SK-N-SH (cell line): ENCODE results near the gene TIA1. TPM values are rescaled to one million over a fixed set of nuclear protein-coding genes. Genes with fewer than 3 reads are reported as not detected.

ENCODE experiments used
- CTCF ChIA-PET: fragments of 300-600, 350-600 bp; formaldehyde crosslinking; extraction: SDS; loops from one replicate; lab custom pipeline; 2021; lab: Yijun Ruan, JAX
- POLR2A ChIA-PET: fragments of 350-600 bp; sonication (Branson Sonifier 250); formaldehyde crosslinking; extraction: SDS; loops from one replicate; lab custom pipeline; 2020; ENCODE audit warnings: antibody characterized with exemption, inconsistent platforms; lab: Yijun Ruan, JAX
- DNase-seq: peaks from one replicate; pipeline ENCODE4 v3.0.0; 2012
- H2AFZ ChIP-seq: fragments of 200-600 bp; sonication (generic); 2 replicates; pipeline ENCODE4 v1.8.1; 2016; ENCODE audit warnings: antibody characterized with exemption, mild to moderate bottlenecking, low read depth
- H3F3A ChIP-seq: fragments of 200-600 bp; sonication (generic); replicated peaks from 2 replicates; pipeline ENCODE3; 2016; ENCODE audit warnings: antibody characterized with exemption, mild to moderate bottlenecking; ENCODE audit not compliant: insufficient read depth
- H3K27ac ChIP-seq, 2 experiments: fragments of 200-500 bp in 1 of 2; fragments of 200-600 bp in 1 of 2; sonication (Bioruptor generic) in 1 of 2; sonication (generic), shearing (Covaris generic) in 1 of 2; 2 replicates each; pipeline versions ENCODE4 v1.5.1 to v1.6.1; 2014 to 2016; ENCODE audit warnings: low read depth in 2 of 2, inconsistent platforms in 1 of 2, low read length in 1 of 2, mild to moderate bottlenecking in 1 of 2, mixed read lengths in 1 of 2
- H3K27me3 ChIP-seq: fragments of 200-600 bp; sonication (generic), shearing (Covaris generic); 2 replicates; pipeline ENCODE4 v1.6.1; 2016; ENCODE audit warnings: mixed run types; ENCODE audit not compliant: insufficient read depth
- H3K36me3 ChIP-seq, 2 experiments: fragments of 200-500 bp in 1 of 2; fragments of 200-600 bp in 1 of 2; sonication (Bioruptor generic) in 1 of 2; sonication (generic) in 1 of 2; replicated peaks in 1 of 2; 2 replicates each; pipeline versions ENCODE3 to v1.5.1; 2014 to 2016; ENCODE audit warnings: low read length in 1 of 2, mild to moderate bottlenecking in 1 of 2; ENCODE audit not compliant: insufficient read depth in 2 of 2, control insufficient read depth in 1 of 2
- H3K4me1 ChIP-seq, 2 experiments: fragments of 200-500 bp in 1 of 2; fragments of 200-600 bp in 1 of 2; sonication (Bioruptor generic) in 1 of 2; sonication (generic), shearing (Covaris generic) in 1 of 2; 2 replicates each; pipeline versions ENCODE4 v1.5.1 to v1.6.1; 2014 to 2016; ENCODE audit warnings: low read depth in 1 of 2, low read length in 1 of 2, mixed run types in 1 of 2; ENCODE audit not compliant: insufficient read depth in 2 of 2, control insufficient read depth in 1 of 2
- H3K4me2 ChIP-seq: fragments of 200-600 bp; sonication (generic), shearing (Covaris generic); 2 replicates; pipeline ENCODE4 v1.6.1; 2017; ENCODE audit warnings: mixed run types
- H3K4me3 ChIP-seq, 2 experiments: fragments of 200-500 bp in 1 of 2; fragments of 200-600 bp in 1 of 2; sonication (Bioruptor generic) in 1 of 2; sonication (generic), shearing (Covaris generic) in 1 of 2; 2 replicates each; pipeline versions ENCODE4 v1.5.1 to v1.8.1; 2014 to 2016; ENCODE audit warnings: low read depth in 2 of 2, inconsistent platforms in 1 of 2, low read length in 1 of 2, mild to moderate bottlenecking in 1 of 2, mixed read lengths in 1 of 2, moderate library complexity in 1 of 2
- H3K79me2 ChIP-seq: fragments of 200-600 bp; sonication (generic); 2 replicates; pipeline ENCODE4 v1.8.1; 2017; ENCODE audit warnings: mild to moderate bottlenecking; ENCODE audit not compliant: insufficient read depth
- H3K9ac ChIP-seq: fragments of 200-600 bp; sonication (generic); 2 replicates; pipeline ENCODE4 v1.6.1; 2017; ENCODE audit warnings: mixed run types
- H3K9me2 ChIP-seq: fragments of 200-600 bp; sonication (generic); 2 replicates; pipeline ENCODE4 v1.6.1; 2017; ENCODE audit warnings: mixed run types
- H3K9me3 ChIP-seq: fragments of 200-600 bp; sonication (generic); 2 replicates; pipeline ENCODE4 v1.6.1; 2017; ENCODE audit warnings: mixed run types, mild to moderate bottlenecking, moderate library complexity
- H4K20me1 ChIP-seq: fragments of 200-600 bp; sonication (generic); 2 replicates; pipeline ENCODE4 v1.6.1; 2017; ENCODE audit warnings: mild to moderate bottlenecking, mixed run types; ENCODE audit not compliant: insufficient read depth
- CHD2 ChIP-seq: fragments of 150-350 bp; IDR thresholded peaks from 2 replicates; pipeline ENCODE4 v1.6.1; 2018; ENCODE audit warnings: low read length; ENCODE audit not compliant: partially characterized antibody
- EZH2phosphoT487 ChIP-seq: fragments of 200-600 bp; sonication (generic); IDR thresholded peaks from 2 replicates; pipeline ENCODE4 v1.6.1; 2017; ENCODE audit warnings: low read depth, mixed run types, mild to moderate bottlenecking, antibody characterized with exemption, moderate library complexity, borderline replicate concordance
- FOSL2 ChIP-seq: IDR thresholded peaks from 2 replicates; pipeline ENCODE4 v1.4.0; 2012; ENCODE audit warnings: low read depth, mild to moderate bottlenecking, moderate library complexity, borderline replicate concordance
- FOXJ3 ChIP-seq: sonication (generic); formaldehyde crosslinking; IDR thresholded peaks from 2 replicates; pipeline ENCODE4 v1.5.1; 2020; ENCODE audit warnings: mild to moderate bottlenecking, missing genetic modification reagents
- FOXM1 ChIP-seq: IDR thresholded peaks from 2 replicates; pipeline ENCODE4 v1.4.0; 2012; ENCODE audit warnings: low read depth, mild to moderate bottlenecking
- GABPA ChIP-seq: IDR thresholded peaks from 2 replicates; pipeline ENCODE4 v1.4.0; 2012; ENCODE audit warnings: low read depth, mild to moderate bottlenecking
- GATA2 ChIP-seq: sonication (generic); formaldehyde crosslinking; IDR thresholded peaks from 2 replicates; pipeline ENCODE4 v1.5.0; 2020; ENCODE audit warnings: mild to moderate bottlenecking, missing genetic modification reagents
- MEF2A ChIP-seq: IDR thresholded peaks from 2 replicates; pipeline ENCODE4 v1.4.0; 2012; ENCODE audit warnings: low read depth, borderline replicate concordance
- MXI1 ChIP-seq: IDR thresholded peaks from 2 replicates; pipeline ENCODE4 v1.6.1; 2012; ENCODE audit warnings: mild to moderate bottlenecking, low read depth, low read length, improper control_type of control experiment
- NFIC ChIP-seq: IDR thresholded peaks from 2 replicates; pipeline ENCODE4 v1.4.0; 2012; ENCODE audit warnings: borderline replicate concordance
- NRF1 ChIP-seq: IDR thresholded peaks from 2 replicates; pipeline ENCODE4 v1.6.1; 2012; ENCODE audit warnings: low read depth, mild to moderate bottlenecking, low read length
- POLR2AphosphoS5 ChIP-seq: IDR thresholded peaks from 2 replicates; pipeline ENCODE4 v1.6.1; 2012; ENCODE audit warnings: low read depth, low read length
- RAD21 ChIP-seq: IDR thresholded peaks from 2 replicates; pipeline ENCODE4 v1.6.1; 2012; ENCODE audit warnings: mild to moderate bottlenecking, low read length
- RCOR1 ChIP-seq: fragments of 150-350 bp; IDR thresholded peaks from 2 replicates; pipeline ENCODE4 v1.6.1; 2017; ENCODE audit warnings: antibody characterized with exemption, low read length
- SIN3A ChIP-seq: IDR thresholded peaks from 2 replicates; pipeline ENCODE4 v1.6.1; 2012; ENCODE audit warnings: low read depth, mild to moderate bottlenecking, low read length, moderate library complexity, borderline replicate concordance
- SMC3 ChIP-seq: IDR thresholded peaks from 2 replicates; pipeline ENCODE4 v1.6.1; 2012; ENCODE audit warnings: low read depth, low read length, improper control_type of control experiment
- TAF1 ChIP-seq: IDR thresholded peaks from 2 replicates; pipeline ENCODE4 v1.6.1; 2012; ENCODE audit warnings: low read depth, mild to moderate bottlenecking, low read length, moderate library complexity, borderline replicate concordance
- TEAD4 ChIP-seq: IDR thresholded peaks from 2 replicates; pipeline ENCODE4 v1.4.0; 2012; ENCODE audit warnings: mild to moderate bottlenecking, borderline replicate concordance; ENCODE audit not compliant: insufficient read depth
- YY1 ChIP-seq: IDR thresholded peaks from 2 replicates; pipeline ENCODE4 v1.4.0; 2012; ENCODE audit warnings: low read depth, mild to moderate bottlenecking
- WGBS: methylation state at CpG from one replicate; pipeline ENCODE4 v1.1.6; 2017; ENCODE audit warnings: low lambda C conversion rate; 5-methylcytosine and 5-hydroxymethylcytosine counted together
- polyA plus RNA-seq, 3 experiments: library from polyadenylated mRNA; depleted of rRNA; stranded (reverse); fragments of >200 nt; gene quantifications; 2 replicates each; pipeline ENCODE4 v1.2.3, GENCODE V29; 2012
- TF ChIP-seq, protein P1 (sequence below): IDR thresholded peaks from 2 replicates; pipeline ENCODE4 v1.4.0; 2012; ENCODE audit warnings: low read depth, borderline replicate concordance
- TF ChIP-seq, protein P2 (sequence below): fragments of 150-350 bp; IDR thresholded peaks from 2 replicates; pipeline ENCODE4 v1.6.1; 2016; ENCODE audit warnings: mild to moderate bottlenecking, low read depth, low read length
- TF ChIP-seq, protein P3 (sequence below): fragments of 200-600 bp; sonication (generic); IDR thresholded peaks from 2 replicates; pipeline ENCODE4 v1.6.1; 2017; ENCODE audit warnings: antibody characterized with exemption, mild to moderate bottlenecking, moderate library complexity
- TF ChIP-seq, protein P4 (sequence below): IDR thresholded peaks from 2 replicates; pipeline ENCODE4 v1.6.1; 2012; ENCODE audit warnings: mild to moderate bottlenecking, low read depth, low read length, moderate library complexity
- TF ChIP-seq, protein P5 (sequence below): IDR thresholded peaks from 2 replicates; pipeline ENCODE4 v1.4.0; 2012; ENCODE audit warnings: low read depth

Gene TIA1
- polyA plus RNA-seq, 1 of the 3 experiments (the other 2 are of a cell fraction) = 77.7 TPM

DNA sequence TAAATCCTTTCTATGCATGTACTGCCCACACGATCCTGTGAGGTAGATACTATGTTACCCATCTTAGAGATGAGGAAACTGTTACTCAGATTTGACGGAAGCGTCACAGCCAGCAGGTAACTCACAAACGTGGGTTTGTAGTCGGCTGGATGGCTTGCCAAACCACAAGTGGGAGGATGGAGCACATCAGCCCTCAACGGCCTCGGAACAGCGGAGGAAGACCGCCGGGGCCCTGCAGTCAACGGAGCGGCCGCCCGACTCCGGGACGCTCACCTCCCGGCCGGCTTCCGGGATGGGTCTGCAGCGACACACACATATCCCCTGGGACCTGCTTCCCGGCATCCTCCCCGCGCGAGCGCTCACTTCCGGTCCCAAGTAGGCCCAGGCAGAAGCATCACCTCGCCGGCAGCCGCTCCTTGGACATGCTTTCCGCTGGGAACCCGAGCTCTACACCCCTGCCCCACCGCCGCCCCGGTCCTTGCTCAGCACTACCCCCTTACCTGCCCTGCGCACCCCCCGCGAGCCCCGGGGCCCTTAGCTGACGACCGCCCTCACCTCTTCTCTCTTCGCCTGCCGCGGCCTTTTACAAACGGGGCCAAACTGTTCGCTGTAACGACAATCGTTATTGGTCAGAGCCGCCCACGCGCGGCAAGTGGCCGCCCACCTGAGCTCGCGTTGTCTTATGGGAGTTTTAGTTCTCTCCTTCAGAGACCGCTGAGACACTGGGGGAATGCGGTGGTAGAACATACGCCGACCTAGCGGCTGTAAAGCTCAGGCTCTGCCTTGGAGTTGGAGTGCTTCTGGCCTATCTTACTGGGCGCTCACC lies 57.8 kb downstream of the TIA1 start, which contains the start of gene C2orf42:
TSS of gene C2orf42 (minus strand) at position 602 of the 826 bp plus-strand sequence. CDS start 9,034 bp downstream, outside the sequence.
- Histone ChIP-seq H3F3A (peaks cover 26% of the 10 kb centered on the region), H2AFZ (peak within 1 kb of the TSS; percentile 82), H3K9me3 (no peaks in the 10 kb centered on the region), H3K36me3 (peaks cover 0 to 6% of the 10 kb centered on the region in 2 experiments), H3K9me2 (no peaks in the 10 kb centered on the region), H3K4me1 (no peaks in the 10 kb centered on the region), H3K27ac (peak within 1 kb of the TSS; percentile 87 to 96), H3K4me2 (peak within 1 kb of the TSS; percentile 76), H4K20me1 (no peaks in the 10 kb centered on the region), H3K79me2 (peaks cover 20% of the 10 kb centered on the region; the same call in 1 of the 2 replicates), H3K4me3 (peak within 1 kb of the TSS; percentile 79 to 93), H3K9ac (peak within 1 kb of the TSS; percentile 96), H3K27me3 (no peaks in the 10 kb centered on the region)
- WGBS = 1% methylated on average over 42 of the region's 60 CpGs
- ChIA-PET POLR2A (interaction anchor here (0.6 to 2.2 kb wide), 12 partner anchors 11 to 276 kb away, joined by 3 to 12 read pairs (median 5); partner anchors contain the start of genes MXD1, PCYOX1 and SNRPG), CTCF (interaction anchor here (0.9 to 1.0 kb wide), 3 partner anchors 36 to 277 kb away, joined by 3 to 5 read pairs (median 3); no protein-coding TSS in a partner anchor)
- DNase-seq = peak; percentile 94
- TF ChIP-seq GATA2 (no peak), NFIC (no peak), TEAD4 (no peak), RCOR1 (peak; percentile 27; the same call in 1 of the 2 replicates), YY1 (0 out of 2 replicates have a peak, but pooled peaks have one; percentile 56), NRF1 (no peak), FOXJ3 (CRISPR knock-in tag) (no peak), FOSL2 (no peak), RAD21 (no peak), SMC3 (no peak), TAF1 (peak; percentile 87), FOXM1 (no peak), MXI1 (peak; percentile 48), CHD2 (no peak), EZH2phosphoT487 (no peak), SIN3A (peak; percentile 73; the same call in 1 of the 2 replicates), MEF2A (no peak; the same call in 1 of the 2 replicates), POLR2AphosphoS5 (peak; percentile 97), GABPA (peak; percentile 84)
- TF ChIP-seq, protein P1, sequence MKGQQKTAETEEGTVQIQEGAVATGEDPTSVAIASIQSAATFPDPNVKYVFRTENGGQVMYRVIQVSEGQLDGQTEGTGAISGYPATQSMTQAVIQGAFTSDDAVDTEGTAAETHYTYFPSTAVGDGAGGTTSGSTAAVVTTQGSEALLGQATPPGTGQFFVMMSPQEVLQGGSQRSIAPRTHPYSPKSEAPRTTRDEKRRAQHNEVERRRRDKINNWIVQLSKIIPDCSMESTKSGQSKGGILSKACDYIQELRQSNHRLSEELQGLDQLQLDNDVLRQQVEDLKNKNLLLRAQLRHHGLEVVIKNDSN = peak; percentile 91
- TF ChIP-seq, protein P2, sequence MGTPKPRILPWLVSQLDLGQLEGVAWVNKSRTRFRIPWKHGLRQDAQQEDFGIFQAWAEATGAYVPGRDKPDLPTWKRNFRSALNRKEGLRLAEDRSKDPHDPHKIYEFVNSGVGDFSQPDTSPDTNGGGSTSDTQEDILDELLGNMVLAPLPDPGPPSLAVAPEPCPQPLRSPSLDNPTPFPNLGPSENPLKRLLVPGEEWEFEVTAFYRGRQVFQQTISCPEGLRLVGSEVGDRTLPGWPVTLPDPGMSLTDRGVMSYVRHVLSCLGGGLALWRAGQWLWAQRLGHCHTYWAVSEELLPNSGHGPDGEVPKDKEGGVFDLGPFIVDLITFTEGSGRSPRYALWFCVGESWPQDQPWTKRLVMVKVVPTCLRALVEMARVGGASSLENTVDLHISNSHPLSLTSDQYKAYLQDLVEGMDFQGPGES = peak; percentile 62
- TF ChIP-seq, protein P3, sequence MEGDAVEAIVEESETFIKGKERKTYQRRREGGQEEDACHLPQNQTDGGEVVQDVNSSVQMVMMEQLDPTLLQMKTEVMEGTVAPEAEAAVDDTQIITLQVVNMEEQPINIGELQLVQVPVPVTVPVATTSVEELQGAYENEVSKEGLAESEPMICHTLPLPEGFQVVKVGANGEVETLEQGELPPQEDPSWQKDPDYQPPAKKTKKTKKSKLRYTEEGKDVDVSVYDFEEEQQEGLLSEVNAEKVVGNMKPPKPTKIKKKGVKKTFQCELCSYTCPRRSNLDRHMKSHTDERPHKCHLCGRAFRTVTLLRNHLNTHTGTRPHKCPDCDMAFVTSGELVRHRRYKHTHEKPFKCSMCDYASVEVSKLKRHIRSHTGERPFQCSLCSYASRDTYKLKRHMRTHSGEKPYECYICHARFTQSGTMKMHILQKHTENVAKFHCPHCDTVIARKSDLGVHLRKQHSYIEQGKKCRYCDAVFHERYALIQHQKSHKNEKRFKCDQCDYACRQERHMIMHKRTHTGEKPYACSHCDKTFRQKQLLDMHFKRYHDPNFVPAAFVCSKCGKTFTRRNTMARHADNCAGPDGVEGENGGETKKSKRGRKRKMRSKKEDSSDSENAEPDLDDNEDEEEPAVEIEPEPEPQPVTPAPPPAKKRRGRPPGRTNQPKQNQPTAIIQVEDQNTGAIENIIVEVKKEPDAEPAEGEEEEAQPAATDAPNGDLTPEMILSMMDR = peak; percentile 27; the same call in 1 of the 2 replicates
- TF ChIP-seq, protein P4, sequence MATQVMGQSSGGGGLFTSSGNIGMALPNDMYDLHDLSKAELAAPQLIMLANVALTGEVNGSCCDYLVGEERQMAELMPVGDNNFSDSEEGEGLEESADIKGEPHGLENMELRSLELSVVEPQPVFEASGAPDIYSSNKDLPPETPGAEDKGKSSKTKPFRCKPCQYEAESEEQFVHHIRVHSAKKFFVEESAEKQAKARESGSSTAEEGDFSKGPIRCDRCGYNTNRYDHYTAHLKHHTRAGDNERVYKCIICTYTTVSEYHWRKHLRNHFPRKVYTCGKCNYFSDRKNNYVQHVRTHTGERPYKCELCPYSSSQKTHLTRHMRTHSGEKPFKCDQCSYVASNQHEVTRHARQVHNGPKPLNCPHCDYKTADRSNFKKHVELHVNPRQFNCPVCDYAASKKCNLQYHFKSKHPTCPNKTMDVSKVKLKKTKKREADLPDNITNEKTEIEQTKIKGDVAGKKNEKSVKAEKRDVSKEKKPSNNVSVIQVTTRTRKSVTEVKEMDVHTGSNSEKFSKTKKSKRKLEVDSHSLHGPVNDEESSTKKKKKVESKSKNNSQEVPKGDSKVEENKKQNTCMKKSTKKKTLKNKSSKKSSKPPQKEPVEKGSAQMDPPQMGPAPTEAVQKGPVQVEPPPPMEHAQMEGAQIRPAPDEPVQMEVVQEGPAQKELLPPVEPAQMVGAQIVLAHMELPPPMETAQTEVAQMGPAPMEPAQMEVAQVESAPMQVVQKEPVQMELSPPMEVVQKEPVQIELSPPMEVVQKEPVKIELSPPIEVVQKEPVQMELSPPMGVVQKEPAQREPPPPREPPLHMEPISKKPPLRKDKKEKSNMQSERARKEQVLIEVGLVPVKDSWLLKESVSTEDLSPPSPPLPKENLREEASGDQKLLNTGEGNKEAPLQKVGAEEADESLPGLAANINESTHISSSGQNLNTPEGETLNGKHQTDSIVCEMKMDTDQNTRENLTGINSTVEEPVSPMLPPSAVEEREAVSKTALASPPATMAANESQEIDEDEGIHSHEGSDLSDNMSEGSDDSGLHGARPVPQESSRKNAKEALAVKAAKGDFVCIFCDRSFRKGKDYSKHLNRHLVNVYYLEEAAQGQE = peak; percentile 54; the same call in 1 of the 2 replicates
- TF ChIP-seq, protein P5, sequence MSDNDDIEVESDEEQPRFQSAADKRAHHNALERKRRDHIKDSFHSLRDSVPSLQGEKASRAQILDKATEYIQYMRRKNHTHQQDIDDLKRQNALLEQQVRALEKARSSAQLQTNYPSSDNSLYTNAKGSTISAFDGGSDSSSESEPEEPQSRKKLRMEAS = peak; percentile 68; the same call in 1 of the 2 replicates
